HG02571 (cell line): ENCODE results near the gene CDH10.

Experiments used
- ATAC-seq: cut with Tn5 transposase; IDR thresholded peaks from one replicate; pipeline ENCODE4 v1.9.1; 2021; ENCODE audit warnings: mild to moderate bottlenecking, moderate library complexity; ENCODE audit not compliant: unreplicated experiment

Gene CDH10

GRCh38 chr5:24644761-24645160, at the start of gene CDH10:
Gene CDH10 (minus strand): TSS chr5:24644978. CDS start chr5:24593490, 51,488 bp downstream.
- no peak for ATAC-seq

- no peak for ATAC-seq
Measured at GRCh38 chr5:24693609-24694008, 48.8 kb upstream of the CDH10 start.

GRCh38 chr5:24691074-24691473, 46.3 kb upstream of the CDH10 start:
- no peak for ATAC-seq

- no peak for ATAC-seq
Measured at GRCh38 chr5:24681106-24681505, 36.3 kb upstream of the CDH10 start.

GRCh38 chr5:24668050-24668449, 23.3 kb upstream of the CDH10 start:
- no peak for ATAC-seq

GRCh38 chr5:24649531-24649930, 4.8 kb upstream of the CDH10 start:
- no peak for ATAC-seq

- no peak for ATAC-seq
Measured at GRCh38 chr5:24646915-24647314, 2.1 kb upstream of the CDH10 start.

GRCh38 chr5:24645483-24645882, 705 bp upstream of the CDH10 start:
- no peak for ATAC-seq

- no peak for ATAC-seq
Measured at GRCh38 chr5:24643880-24644279, 898 bp downstream of the CDH10 start.

- ATAC-seq: no peak
Measured at GRCh38 chr5:24643156-24643555, 1.6 kb downstream of the CDH10 start.

- ATAC-seq: no peak
Measured at GRCh38 chr5:24642022-24642421, 2.8 kb downstream of the CDH10 start.

- no peak for ATAC-seq
Measured at GRCh38 chr5:24635209-24635608, 9.6 kb downstream of the CDH10 start.

- no peak for ATAC-seq
Measured at GRCh38 chr5:24633715-24634325, 11.0 kb downstream of the CDH10 start.

- ATAC-seq: no peak
Measured at GRCh38 chr5:24632353-24632752, 12.4 kb downstream of the CDH10 start.

- ATAC-seq: no peak
Measured at GRCh38 chr5:24630918-24631317, 13.9 kb downstream of the CDH10 start.

GRCh38 chr5:24629798-24630197, 15.0 kb downstream of the CDH10 start:
- no peak for ATAC-seq

GRCh38 chr5:24624872-24625271, 19.9 kb downstream of the CDH10 start:
- ATAC-seq: no peak

GRCh38 chr5:24623624-24624023, 21.2 kb downstream of the CDH10 start:
- ATAC-seq: no peak

- ATAC-seq: no peak
Measured at GRCh38 chr5:24623031-24623430, 21.7 kb downstream of the CDH10 start.

GRCh38 chr5:24621792-24622191, 23.0 kb downstream of the CDH10 start:
- ATAC-seq: no peak

GRCh38 chr5:24616566-24616965, 28.2 kb downstream of the CDH10 start:
- ATAC-seq: no peak

- ATAC-seq: no peak
Measured at GRCh38 chr5:24615159-24615558, 29.6 kb downstream of the CDH10 start.

- no peak for ATAC-seq
Measured at GRCh38 chr5:24609706-24610105, 35.1 kb downstream of the CDH10 start.
